ENCODE data around the gene AKAP8L. TPM values are rescaled to one million over a fixed set of nuclear protein-coding genes. Genes with fewer than 3 reads are reported as not detected.

AKAP8L gene
- total and polyA plus RNA-seq, 2 of the 8 experiments (the other 6 are each of a cell fraction or from before 2014, with no cell fraction given): 75.1 to 138 TPM

GRCh38 chr19:15398501-15399233, 20.1 kb downstream of the AKAP8L start:
- H3K27ac ChIP-seq (ENCODE audit: low read depth, low read length): no peak overlapping the region
- no peak overlapping the region for H4K5ac ChIP-seq (ENCODE audit: insufficient read length, low read depth, low read length)
- no peaks in the 10 kb centered on the region for H3K4me1 ChIP-seq (replicated peaks in 1 of 4; ENCODE audit: control insufficient read depth in 3 of 4, insufficient read depth in 4 of 4, low read length in 3 of 4)
- no peak overlapping the region for H3K56ac ChIP-seq (replicated peaks; ENCODE audit: insufficient read length, low read depth, low read length)
- TF ChIP-seq SP1 (IDR thresholded peaks at IDR 0.05; ENCODE audit: low read depth, low read length) (no peak), ZNF274 (IDR thresholded peaks at IDR 0.05; ENCODE audit: borderline replicate concordance, extremely low read depth, low read length) (no peak), E2F6 (IDR thresholded peaks at IDR 0.05) (no peak), NANOG (IDR thresholded peaks at IDR 0.05; ENCODE audit: insufficient read depth, low read depth, low read length, poor library complexity, severe bottlenecking) (no peak), SIX5 (IDR thresholded peaks at IDR 0.05; ENCODE audit: low read depth, low read length) (no peak), RFX5 (IDR thresholded peaks at IDR 0.05; ENCODE audit: borderline replicate concordance, low read depth, low read length) (no peak)
- FAIRE-seq: no peak
- H2BK120ac ChIP-seq (replicated peaks; ENCODE audit: low read depth, low read length): no peak overlapping the region
- no peak overlapping the region for H3K4ac ChIP-seq (replicated peaks; ENCODE audit: insufficient read length, low read depth, low read length)
- H3K14ac ChIP-seq (ENCODE audit: insufficient read length): no peak overlapping the region
- H2AK5ac ChIP-seq (ENCODE audit: low read depth, low read length): no peak overlapping the region
- no peak overlapping the region for H3K4me3 ChIP-seq (ENCODE audit: extremely low read depth in 1 of 4, insufficient read depth in 2 of 4, low read depth in 3 of 4, low read length in 4 of 4)
- no peaks in the 10 kb centered on the region for H3K9me3 ChIP-seq (ENCODE audit: insufficient read depth in 2 of 2, low read depth in 1 of 2, low read length in 1 of 2)
- no peak overlapping the region for H2AFZ ChIP-seq (ENCODE audit: low read length)
- H3K79me2 ChIP-seq (ENCODE audit: control insufficient read depth in 1 of 2, insufficient read depth in 2 of 2, low read length in 2 of 2): peaks cover 7 to 39% of the 10 kb centered on the region in 2 experiments; a peak in 3 of 4 replicates
- POLR2A ChIA-PET (ENCODE audit: partially characterized antibody): interaction anchor here (0.8 to 7.0 kb wide), 4 partner anchors 12 to 19 kb away, joined by 3 to 36 read pairs (median 4); partner anchors contain the start of gene AKAP8
- no peak overlapping the region for H2BK12ac ChIP-seq (ENCODE audit: low read depth, low read length)
- H3K4me2 ChIP-seq (ENCODE audit: insufficient read depth in 1 of 2, low read depth in 2 of 2, low read length in 2 of 2): no peak overlapping the region
- H3K9ac ChIP-seq (replicated peaks in 1 of 4; ENCODE audit: extremely low read depth in 1 of 4, low read depth in 3 of 4, low read length in 3 of 4): no peak overlapping the region
- no peak overlapping the region for H3K18ac ChIP-seq (ENCODE audit: extremely low read depth, low read length)
- no peak overlapping the region for H2BK5ac ChIP-seq (ENCODE audit: low read depth, low read length)
- no peak overlapping the region; the same call in 1 of the 2 replicates for H4K8ac ChIP-seq (ENCODE audit: extremely low read depth, insufficient read depth, low read length)
- peaks cover 19 to 31% of the 10 kb centered on the region in 2 experiments for H4K20me1 ChIP-seq (replicated peaks in 1 of 2; ENCODE audit: control insufficient read depth in 1 of 2, insufficient read depth in 2 of 2, low read length in 2 of 2)
- H3K79me1 ChIP-seq (ENCODE audit: low read depth, low read length): peaks cover 22% of the 10 kb centered on the region
- no peak for DNase-seq (ENCODE audit: low read depth in 1 of 2, low spot score in 2 of 2)
- H2BK15ac ChIP-seq (ENCODE audit: low read length): no peak overlapping the region
- H4K91ac ChIP-seq (replicated peaks; ENCODE audit: insufficient read length, low read length): no peak overlapping the region
- H3K27me3 ChIP-seq (replicated peaks in 1 of 4; ENCODE audit: control insufficient read depth in 3 of 4, extremely low read depth in 1 of 4, insufficient read depth in 3 of 4, low read length in 3 of 4): no peaks in the 10 kb centered on the region
- CTCF ChIA-PET (ENCODE audit: partially characterized antibody): interaction anchor here (0.9 to 1.5 kb wide), 5 partner anchors 12 to 146 kb away, joined by 3 to 4 read pairs (median 3); no protein-coding TSS in a partner anchor
- no peaks in the 10 kb centered on the region for H3K23me2 ChIP-seq (ENCODE audit: low read depth, low read length)
- H3K23ac ChIP-seq (ENCODE audit: insufficient read length): no peak overlapping the region
- peaks cover 28 to 60% (median 42%) of the 10 kb centered on the region in 4 experiments for H3K36me3 ChIP-seq (ENCODE audit: control insufficient read depth in 2 of 4, insufficient read depth in 4 of 4, low read length in 3 of 4)
- whole genome bisulfite sequencing, 2 experiments (ENCODE audit: extremely low coverage in 1 of 2, insufficient coverage in 1 of 2, insufficient read length in 1 of 2, insufficient replicate concordance in 2 of 2, low coverage in 1 of 2, low lambda C conversion rate in 2 of 2, missing lambda C conversion rate in 1 of 2): 92% methylated on average over 47 of the region's 50 CpGs; no CpG with 5 or more reads in 1 of the 2 experiments
- H2BK20ac ChIP-seq (ENCODE audit: low read length): no peak overlapping the region

Measured in H1 (cell line).